HK-2 (cell line): Measurements from ENCODE around the gene TM4SF18.

ENCODE experiments used
- DNase-seq: peaks from one replicate; pipeline ENCODE4 v3.0.0-alpha.2; 2018; ENCODE audit not compliant: unreplicated experiment

Gene TM4SF18

DNA sequence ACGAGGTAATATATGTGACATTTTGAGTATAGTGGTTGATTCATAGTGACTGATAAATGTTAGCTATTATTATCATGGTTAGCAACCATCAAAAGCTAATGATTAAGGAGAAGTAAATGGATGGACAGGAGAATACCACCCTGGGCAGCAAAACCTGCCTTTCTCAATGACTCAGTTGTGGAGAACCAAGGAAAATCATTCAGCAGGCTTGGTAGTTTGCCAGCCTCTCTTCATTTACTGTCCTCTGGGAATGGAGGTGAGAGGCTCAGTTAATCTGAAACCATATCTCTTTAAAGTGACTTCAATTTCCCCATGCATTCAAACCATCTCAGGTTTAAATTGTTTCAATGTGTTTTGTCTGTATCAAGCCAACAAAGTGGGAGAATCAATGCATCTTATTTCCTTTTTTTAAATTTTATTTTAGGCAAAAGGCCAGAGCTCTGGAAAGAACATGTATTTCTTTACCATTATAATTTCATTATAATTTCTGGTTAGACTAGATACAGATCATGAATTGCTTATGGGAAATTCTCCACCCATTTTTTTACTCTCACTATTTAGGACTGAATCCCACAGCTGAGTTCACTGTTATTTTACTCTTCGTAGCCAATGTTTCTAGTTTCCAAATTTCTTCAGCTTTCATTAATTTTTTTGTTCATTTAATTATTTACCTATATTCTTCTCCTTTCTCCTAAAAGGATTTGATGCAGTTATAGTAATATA, 2.7 kb downstream of the TM4SF18 start:
- peak; percentile 82 for DNase-seq

DNA sequence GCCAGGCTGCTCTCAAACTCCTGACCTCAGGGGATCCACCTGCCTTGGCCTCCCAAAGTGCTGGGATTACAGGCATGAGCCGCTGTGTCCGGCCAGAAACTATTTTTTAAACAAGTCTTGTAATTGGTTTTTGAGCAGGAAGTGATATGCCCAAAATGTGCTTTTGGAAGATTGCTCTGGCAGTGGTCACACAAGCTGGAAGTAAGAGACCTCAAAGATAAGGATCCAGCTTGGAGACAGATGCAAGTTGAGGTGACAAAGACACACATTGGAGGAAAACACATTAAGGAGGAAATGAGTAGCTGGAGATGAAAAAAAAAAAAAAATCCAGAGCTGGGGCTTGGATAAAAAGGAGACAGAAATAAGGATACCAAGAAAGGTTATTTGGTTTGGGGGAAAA, 6.3 kb downstream of the TM4SF18 start:
- DNase-seq = no peak

DNA sequence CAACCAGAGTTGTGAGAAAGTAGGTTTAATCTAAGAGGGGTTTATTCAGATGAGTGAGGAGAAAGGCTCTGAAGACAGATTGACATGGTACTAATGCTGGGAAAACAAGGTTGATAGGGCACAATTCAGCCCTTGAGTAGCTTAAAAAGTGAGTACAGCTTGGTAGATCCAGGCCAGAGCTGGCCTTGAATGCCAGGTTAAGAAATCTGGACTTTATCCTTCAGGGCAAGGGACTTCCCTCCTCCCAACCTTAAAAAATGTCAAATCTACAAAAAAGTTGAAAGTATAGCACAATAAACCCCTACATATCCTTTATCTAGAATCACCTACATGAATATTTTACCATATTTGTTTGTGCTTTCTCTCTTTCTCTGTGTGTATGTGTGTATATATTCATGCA, 7.9 kb downstream of the TM4SF18 start:
- no peak for DNase-seq

DNA sequence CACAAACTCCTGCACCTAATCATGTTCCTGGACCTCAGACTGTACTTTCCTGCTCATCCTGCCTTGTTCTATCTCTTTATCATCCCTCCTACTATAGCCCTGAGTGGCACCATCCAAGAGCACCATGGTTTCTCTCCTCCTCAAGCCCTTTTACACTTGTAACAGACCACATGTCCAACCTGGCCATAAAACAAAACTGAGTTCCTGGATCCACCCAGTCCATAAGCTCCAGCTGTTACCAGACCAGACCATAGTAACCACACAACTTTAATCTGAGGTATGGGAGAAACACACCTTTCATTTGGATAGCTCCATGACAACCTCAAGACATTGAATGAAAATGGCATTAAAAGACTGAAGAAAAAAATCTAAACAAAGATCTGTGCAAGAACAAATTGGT, 9.1 kb downstream of the TM4SF18 start:
- no peak for DNase-seq

DNA sequence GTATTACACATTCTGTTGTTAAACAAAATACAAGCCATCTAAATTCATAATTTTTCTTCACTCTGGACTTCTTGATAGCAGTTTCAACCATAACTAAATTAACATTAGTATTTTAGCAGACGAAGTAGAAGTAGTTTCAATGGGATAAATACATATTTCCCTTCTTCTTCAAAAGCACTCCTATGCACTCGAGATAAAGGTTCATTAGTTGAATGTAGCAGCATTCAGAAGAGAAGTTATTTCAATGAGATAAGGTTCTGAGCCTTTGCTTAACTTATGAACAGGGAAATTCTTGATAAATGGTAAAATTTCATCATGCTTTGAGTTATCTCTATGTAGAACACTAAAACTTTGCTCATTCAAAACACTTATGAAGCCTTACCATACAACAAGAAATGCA, 11.8 kb downstream of the TM4SF18 start:
- DNase-seq = no peak

DNA sequence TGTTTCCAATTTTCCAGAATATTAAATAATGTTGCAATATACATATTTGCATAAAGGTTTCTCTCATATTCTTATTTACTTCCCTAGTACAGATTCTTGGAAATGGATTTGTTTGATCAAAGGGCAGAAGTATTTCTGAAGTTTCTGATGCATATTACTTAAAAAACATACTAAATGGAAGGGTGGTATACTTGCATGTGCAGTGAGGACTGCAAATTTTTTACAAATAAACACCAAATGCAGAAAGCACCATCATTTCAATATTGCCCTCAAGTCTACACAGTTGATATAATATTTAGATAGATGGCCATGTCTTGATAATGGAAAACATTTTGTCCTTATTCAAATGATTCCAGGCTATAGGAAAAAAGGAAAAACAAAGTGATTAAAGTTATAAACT, 12.3 kb downstream of the TM4SF18 start:
- DNase-seq = no peak

DNA sequence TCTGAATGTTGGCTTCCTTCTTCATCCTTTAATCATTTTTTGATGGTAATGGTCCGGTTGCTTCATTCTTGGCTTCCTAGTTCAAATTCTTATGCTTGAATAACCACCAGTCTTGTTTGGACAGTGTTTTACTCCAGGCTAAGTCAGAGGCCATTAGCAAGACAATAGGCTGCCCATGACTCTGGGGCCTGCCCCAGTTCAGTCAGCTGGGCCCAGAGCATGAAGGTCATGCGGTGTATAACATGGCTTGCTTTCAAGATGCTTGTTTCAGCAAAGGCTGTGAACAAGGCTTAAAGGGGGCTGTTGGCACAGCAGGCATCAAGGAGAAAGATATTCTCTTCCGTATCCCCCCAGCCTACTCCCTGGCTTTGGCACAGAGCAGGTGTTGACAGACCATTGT, 13.7 kb downstream of the TM4SF18 start:
- no peak for DNase-seq

DNA sequence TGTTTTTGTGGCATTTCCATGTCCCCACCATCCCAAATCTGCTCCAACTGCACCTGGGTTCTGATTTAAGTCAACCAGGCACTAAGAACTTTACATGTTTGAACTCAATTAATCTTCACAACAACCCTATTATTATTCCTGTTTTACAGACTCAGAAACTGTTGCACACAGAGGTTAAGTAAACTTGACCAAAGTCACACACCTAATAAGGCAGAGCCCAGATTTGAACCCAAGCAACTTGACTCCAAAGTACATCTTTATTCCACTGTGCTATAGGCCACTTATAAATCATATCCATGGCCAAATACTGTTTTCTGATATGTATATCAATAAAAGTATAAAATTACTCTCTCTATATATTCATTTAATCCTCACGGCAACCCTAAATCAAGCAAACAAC, 16.4 kb downstream of the TM4SF18 start:
- no peak for DNase-seq

DNA sequence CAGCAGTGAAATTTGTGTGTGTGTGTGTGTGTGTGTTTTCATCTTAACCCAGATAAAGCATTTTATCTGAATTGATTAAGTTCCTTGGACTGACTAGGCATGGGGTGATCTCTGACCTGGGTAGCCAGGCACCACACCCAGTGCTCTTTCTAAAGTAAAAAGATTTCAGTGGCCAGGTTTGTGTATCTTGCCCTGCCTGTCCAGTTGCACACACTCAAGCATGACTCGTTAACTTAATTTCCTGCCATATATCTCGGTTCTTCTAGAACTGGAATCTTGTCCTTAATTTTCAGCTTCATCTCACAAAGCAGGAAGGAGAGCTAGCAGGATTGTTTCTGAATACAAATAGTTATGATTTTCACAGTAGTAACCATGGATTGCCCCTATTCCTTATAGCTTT, 17.0 kb downstream of the TM4SF18 start:
- DNase-seq = no peak

DNA sequence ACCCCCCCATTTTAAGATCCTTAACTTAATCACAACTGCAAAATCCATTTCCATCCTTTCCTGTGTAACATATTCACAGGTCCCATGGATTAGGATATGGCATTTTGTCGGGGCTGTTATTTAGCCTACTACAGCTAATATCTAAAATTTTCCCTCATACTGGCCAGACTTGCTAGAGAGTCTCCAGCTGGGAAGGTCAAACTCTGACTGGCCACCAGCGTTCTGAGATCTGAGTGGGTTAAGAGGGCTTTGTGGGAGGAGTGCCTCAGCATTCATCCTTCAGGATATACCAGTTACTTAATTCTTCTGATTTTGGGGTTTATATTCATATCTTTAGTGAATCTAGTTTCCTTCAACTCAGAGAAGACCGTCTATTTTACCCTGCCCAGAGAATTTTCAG, 17.7 kb downstream of the TM4SF18 start:
- no peak for DNase-seq

DNA sequence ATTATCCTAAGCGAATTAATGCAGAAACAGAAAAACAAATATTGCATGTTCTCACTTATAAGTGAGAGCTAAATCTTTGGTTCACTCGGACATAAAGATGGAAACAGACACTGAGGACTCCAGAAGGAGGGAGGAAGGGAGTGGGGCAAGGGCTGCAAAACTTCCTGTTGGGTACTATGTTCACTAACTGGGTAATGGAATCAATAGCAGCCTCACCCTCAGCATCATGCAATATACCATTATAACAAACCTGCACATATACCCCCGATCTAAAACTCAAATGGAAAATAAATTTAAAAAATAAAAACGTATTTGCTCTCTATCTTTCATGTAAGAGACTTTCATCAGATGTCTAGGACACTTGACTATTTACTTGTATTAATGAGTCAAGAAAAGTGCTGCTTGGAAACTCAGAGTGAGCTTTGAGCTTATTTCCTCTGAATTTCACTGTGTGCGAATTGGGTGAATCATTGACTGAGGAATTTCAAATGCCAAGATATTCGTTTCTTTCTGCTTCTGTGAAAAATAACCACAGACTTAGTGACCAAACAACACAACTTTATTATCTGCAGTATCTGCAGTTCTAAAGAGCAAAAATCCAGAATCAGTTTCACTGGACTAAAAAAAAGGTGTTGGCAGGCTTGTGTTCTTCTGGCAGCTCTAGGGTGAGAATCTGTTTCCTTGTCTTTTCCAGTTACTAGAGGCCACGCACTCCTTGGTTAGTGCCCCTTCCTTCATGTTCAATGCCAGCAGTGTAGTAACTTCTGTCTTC, 18.4 kb downstream of the TM4SF18 start:
- DNase-seq = no peak

DNA sequence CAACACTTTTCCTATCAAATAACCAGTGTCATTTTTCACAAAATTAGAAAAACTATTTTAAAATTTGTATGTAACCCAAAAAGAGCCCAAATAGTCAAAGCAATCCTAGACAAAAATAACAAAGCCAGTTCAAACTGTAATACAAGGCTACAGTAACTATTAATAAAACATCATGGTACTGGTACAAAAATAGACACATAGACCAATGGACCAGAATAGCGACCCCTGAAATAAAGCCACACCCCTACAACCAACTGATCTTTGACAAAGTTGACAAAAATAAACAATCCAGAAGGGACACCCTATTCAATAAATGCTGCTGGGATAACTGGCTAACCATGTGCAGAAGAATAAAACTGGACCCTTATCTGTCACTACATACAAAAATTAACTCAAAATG, 19.9 kb downstream of the TM4SF18 start:
- DNase-seq = no peak

DNA sequence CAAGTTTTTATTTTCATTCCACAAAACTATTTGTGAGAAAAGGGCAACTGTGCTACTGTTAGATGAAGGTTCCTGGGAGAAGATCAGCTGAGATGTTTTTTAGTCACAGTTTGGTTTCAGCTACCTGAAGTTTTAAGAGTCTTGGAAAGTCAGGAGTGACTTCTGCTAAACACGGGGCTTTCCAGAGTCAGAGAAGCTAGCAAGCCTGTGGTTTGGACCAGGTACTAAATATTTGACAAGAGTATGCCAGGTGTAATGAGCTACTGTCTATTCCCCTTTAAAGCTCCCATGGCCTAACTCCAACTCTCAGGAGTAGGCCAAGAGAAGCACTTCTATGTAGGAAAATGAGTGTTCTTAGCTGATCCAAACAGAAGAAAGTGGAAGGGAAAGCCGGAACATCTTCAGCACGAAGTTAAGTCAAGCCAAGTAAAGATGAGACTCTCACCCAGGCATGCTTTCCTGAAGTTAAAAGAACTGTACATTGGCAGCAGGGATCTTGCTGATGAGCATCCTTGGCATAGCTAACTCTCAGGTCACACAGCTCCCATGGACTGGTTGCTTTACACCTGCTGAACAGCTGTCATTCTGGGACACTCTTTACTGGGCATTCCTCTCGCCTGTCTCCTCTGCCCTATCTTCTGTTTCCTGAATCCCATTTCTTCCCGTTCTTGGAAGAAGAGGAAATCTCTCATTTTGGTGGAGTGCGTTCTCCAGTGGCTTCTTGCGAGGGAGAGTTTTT, 22.5 kb downstream of the TM4SF18 start:
- no peak for DNase-seq

DNA sequence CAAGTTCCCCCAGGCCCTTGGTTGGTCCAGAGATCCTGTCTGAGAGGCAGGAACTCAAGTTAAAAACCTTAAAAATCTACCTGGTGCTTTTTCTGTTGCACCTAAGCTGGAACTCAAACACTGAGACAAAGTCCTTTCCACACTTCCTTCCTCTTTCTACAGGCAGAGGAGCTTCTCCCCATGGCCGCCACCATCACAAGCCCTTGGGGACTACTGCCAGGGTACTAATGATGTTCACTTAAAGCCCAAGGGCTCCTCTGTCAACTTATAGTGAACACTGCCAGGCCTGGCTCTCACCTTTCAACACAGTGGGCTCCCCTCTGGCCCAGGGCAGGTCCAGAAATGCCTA, 26.0 kb downstream of the TM4SF18 start:
- DNase-seq = no peak

DNA sequence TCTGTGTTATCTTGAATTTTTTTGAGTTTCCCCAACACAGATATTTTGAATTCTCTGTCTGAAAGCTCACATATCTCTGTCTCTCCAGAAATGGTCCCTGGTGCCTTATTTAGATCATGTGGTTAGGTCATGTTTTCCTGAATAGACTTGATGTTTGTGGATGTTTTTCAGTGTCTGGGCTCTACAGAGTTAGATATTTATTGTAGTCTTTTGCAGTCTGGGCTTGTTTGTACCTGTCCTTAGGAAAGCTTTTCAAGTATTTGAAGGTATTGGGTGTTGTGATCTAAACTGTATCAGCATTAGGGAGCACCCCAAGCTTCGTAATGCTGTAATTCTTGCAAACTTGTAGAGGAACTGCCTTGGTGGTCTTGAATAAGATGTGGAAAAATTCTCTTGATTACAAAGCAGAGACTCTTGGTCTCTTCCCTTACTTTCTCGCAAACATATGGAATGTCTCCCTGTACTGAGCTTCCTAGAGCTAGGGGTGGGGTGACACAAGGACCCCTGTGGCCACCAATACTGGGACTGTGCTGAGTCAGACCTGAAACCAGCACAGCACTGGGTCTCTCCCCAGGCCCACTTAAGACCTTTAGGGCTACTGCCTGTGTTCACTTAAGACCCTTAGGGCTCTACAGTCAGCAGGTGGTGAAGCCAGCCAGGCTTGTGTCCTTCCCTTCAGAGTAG, 26.5 kb downstream of the TM4SF18 start:
- DNase-seq = no peak

DNA sequence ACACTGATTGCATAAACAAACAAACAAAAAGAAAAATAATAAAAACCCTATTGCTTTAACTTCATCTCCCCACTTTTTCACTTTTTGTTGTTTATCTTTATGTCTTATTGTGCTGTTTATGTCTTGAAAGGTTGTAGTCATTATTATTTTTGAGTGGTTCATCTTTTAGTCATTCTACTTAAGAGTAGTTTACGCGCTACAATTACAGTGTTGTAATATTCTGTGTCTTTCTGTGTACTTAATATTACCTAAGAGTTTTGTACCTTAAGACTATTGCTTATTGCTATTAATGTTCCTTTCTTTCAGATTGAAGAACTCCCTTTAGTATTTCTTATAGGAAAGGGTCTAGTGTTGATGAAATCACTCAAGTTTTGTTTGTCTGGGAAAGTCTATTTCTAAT, 28.1 kb downstream of the TM4SF18 start:
- DNase-seq = no peak

DNA sequence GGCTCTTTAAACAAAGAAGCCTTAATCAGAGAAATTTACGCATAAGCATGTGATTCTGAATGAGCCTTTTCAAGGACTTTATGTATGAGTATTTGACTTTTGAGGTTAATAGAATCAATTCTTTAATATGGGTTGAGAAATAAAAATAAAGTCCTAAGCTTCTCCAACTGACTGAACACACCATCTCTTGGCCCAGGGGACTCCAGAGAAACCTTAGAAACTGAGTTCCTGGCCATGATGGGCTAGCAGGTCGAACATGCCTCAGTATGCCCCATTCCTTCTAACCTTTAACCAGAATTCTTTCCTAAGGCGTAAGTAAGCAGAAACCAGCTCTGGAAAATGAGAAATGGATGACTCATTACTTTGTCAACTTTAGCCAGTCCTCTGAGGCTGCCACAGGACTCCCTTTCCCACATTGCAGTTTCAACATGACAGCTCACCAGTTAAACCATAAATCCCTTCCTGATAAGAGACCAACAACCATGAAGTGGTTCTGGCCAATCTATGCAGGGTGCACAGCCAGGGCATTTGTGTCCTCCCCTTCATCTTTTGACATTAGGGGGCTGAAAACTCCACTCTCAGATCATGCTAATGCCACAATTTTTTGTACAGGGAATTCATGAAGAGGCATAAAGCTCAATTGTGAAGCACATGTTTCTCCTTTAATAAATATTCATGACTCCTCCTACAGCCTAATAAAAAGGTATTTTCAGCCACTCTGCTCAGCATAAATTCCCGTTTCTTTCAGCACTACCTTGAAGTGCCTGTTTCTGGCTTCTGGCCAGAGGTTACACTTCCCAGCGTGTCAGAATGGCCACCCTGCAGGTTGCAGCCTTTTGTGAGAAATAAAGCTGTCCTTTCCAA, 33.3 kb downstream of the TM4SF18 start:
- peak; percentile 72 for DNase-seq

DNA sequence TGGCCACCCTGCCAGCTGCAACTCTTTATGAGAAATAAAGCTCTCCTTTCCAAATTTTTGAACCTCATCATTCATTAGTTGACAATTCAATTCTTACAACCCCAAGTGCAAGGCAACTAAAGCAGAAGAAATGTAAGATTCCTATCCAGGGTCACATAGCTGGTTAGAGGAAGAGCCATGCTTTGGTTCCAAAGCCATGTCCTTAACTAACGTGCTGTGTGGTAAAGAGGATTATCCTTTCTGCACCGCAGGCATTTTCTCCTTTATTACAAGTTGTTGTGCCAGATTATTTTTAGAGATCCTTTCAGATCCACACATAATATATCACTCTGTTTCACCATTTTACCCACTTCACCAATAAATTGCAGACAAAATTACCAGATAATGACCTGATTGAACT, 36.5 kb downstream of the TM4SF18 start:
- DNase-seq = no peak

DNA sequence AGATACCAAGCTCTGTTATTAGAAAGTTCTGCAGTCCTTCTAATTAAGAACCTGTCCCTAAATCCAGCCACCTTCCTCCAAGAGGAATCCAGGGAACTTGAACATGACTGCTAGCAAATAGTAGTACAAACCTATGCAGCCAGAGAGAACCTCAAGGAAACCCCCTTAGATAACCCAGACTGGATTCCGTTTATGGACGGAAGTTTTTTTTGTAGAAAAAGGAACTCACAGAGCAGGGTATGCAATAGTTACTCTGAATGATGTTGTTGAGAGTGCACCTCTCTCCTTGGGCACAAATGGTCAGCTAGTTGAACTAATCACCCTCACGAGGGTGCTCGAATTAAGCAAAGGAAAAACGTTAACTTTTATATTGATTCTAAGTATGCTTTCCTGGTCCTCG, 40.8 kb downstream of the TM4SF18 start:
- DNase-seq = no peak

DNA sequence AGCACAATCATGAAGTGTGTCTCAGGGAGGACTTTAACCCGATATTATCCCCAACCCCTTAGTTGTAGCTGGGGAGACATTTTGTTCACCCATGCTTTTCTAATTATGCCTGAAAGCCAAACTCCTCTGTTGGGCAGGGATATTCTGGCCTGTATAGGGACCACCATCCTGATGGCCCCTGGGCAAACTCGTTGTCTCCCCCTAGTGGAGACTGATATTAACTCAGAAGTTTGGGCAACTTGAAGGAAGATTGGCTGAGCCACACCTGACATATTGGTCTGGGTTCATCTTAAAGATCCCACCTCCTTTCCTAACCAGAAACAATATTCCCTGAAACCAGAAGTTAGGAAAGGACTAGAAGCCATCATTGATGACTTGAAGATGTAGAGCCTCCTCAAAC, 42.3 kb downstream of the TM4SF18 start:
- DNase-seq = no peak

DNA sequence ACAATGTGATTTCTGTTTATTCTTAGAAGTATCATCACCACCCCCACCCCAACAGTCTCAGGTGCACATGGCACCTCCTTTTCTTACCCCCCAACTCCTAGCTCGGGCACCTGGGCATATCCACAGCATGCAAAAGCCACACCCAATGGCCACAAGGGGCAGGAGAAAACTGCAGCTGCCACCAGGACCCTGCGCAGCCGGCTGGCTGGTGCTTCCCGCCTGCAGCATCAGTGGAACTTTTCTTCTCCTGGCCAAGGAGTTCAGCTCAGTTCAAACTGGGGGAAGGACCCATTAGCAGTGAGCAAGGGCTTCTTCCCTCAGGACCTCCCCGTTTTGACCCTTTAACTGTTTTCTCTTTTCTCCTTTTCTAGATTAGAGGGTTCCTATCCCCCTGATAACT, 44.8 kb downstream of the TM4SF18 start:
- DNase-seq = no peak
